HG03139 (cell line): ENCODE data around the gene PRKAG2.

Experiments used
- ATAC-seq: cut with Tn5 transposase; IDR thresholded peaks from one replicate; pipeline ENCODE4 v1.9.1; 2021; ENCODE audit not compliant: unreplicated experiment

PRKAG2 gene

DNA sequence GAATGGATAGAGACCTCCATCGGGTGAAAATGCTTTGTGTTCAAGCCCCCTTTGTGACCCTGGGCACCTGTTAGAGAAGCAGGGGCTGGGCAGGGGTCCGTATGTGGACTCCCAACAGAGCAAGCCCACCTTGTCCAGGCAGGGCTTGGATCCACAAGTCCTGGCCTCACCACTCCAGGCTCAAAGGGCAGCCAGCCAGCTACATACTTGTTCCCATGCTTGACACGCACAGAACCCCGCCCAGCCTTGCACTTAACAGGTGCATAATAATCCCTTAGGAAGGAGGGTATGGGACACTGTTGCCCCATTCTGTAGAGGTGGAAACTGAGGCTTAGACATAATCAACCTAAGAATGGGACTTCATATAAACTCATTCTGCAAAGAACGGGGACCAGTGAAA lies 160.6 kb downstream of the PRKAG2 start:
- ATAC-seq, result no peak

DNA sequence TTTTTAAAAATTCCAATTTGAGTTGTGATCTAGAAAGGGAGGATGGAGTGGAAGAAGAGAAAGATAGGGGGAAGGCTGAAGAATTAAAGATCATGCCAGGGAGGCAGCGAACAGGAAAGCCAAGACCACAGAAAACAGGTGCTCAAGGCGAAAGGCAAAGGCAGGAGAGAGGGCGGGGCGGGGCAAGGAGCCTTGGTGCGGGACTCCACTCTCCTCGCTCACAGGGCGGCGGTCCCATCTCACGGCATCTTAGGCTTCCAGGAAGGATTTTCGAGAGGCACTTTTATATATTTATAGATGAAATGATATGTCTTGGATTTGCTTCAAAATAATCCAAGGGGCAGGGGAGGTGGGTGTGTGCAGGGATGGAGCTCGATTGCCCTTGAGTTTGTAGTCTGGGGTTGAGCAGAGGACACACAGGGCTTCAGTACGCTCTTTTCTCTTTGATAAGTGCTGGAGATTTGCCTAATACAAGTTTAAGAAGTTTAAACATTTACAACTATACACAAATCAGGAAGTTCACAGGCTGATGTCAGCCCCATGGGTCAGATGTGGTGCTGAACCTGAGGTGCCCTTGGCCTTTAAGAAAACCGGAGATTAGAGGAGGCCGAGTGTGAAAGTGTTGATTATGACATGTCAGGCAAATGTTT lies 161.1 kb downstream of the PRKAG2 start:
- ATAC-seq, result no peak

DNA sequence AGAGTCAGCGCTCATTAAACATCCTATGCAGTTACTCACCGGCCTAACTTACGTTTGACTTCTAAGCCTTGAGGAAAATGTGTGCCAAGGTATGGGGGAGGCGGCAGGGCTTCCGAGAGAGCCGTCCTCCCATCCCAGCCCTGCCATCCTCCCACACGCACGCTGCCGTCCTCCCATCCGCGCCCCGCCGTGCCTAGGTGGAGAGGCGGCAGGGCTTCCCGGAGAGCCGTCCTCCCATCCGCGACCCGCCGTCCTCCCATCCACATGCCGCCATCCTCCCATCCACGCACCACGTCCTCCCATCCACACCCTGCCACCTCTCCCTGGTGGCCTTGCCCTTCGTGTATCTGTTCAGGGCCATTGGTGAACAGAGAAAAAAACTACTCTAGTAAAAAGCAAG lies 162.7 kb downstream of the PRKAG2 start:
- ATAC-seq, result no peak

DNA sequence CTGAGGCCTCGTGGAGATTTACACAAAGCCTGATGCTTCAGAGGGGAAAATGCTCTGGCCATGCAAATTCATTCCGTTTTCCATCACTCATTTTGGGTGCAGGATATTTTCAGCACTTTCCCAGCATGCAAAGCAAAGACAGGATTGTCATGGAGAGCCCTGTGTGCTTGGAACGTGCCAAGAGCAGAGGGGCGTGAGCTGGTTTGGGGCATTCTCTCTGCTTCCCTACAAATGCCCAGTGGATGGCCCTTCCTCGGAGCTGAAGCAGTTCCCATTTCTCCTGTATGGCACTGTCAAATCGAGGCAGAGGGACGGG lies 164.1 kb downstream of the PRKAG2 start:
- no peak for ATAC-seq

DNA sequence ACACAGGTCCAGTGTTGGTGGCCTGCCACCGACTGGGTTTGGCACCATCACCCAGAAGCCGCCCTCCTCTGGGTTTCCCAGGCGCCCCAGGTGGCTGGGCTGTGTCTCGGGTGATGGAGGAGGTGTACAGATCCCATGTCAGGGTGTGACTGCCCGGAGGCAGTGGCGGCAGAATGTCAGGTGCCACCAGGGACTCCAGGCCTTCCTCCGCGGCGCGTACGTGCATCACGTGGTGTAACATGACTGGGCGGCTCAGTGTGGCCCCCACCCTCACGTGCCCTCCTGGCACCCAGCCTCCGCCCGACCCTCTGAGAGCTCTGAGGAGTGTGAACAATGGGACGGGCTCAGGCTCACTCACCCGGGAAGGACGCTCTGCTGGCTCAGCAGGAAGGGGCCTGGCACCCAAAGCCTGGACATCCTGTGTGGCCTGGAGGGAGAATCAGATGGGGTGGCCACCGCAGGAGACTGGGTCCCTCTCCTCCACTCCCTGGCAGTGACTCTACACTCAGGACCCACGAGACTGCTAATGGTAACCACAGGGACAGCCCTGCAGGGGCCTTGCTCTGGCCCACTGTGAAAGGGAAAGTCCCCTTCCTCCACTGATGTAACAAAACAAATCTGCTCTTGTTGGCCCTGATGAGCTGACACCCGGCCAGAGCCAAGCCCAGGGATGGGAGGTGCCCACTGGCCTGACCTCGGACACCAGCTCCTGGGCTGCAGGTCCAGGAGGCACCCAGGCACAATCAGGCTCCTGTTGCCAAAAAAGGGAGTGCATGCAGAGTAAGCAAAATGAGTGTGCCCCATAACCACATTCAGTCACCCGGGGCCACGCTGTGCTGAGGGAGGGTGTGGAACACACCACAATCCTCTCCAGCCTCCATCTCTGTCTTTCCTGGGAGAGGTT lies 164.8 kb downstream of the PRKAG2 start:
- ATAC-seq, result no peak

DNA sequence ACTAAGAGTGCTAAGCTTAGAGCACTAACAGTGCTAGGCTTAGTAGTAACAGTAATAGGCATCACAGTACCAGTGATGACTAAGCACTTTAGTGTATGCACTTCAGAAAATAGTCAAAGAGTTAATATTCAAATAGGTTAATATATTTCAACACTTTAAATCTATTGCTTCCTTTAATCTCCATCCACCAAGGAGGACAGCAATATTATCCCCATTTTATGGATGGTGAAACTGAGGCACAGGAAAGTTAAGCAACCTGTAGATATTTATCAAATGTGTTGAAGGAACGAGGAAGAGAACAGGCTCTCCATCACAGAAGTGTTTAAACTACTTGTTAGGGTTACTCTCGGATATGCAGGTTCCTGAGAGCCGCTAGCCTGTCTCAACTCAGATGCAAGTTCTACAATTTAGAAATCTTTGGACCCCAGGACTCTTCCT lies 165.5 kb downstream of the PRKAG2 start:
- no peak for ATAC-seq

DNA sequence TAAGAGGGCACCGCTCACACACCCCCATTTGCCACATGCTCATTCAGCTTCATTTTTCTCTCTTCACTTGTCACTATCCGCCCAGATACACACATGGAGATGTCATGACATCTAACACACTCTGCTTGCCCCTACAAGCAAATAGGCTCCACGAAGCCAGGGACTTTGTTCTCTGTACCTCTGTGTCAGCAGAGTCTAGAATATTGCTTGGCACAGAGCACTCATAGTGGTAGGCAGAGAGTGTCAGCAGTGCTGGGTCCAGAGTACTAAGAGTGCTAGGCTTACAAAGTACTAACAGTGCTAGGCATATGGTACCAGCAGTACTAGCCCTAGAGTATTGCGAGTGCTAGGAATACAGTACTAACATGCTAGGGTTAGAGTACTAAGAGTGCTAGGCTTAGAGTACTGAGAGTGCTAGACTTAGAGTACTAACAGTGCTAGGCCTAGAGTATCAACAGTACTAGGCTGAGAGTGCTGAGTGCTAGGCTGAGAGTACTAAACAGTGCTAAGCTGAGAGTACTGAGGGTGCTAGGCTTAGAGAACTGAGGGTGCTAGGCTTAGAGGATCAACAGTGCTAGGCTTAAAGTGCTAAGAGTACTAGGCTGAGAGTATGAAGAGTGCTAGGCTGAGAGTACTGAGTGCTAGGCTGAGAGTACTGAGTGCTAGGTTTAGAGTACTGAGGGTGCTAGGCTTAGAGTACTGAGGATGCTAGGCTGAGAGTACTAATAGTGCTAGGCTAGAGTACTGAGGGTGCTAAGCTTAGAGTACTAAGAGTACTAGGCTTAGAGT lies 166.1 kb downstream of the PRKAG2 start:
- no peak for ATAC-seq

DNA sequence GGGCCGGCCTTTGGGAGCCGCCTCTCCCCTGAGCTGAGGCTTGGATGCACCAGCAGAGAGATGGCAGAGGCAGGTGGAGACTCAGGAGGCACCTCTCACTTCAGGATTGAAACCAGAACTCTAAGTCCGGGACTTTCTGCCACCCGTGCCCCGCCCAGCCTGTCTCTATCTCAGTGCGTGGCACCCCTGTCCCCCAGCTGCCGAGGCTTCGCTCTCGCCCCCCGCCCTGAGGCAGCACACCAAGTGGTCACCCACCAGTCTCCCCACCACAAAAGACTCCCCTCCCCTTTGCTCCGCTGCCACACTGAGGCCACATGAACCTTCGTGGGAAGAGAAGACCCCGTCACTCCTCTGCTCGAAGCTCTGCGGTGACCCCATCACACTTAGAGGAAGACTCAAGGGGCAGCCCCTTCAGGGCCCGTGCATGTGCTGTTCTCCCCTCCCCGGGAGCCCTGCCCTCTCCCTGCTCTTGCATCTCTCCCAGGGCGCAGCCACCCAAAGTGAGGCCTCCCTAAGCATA lies 166.7 kb downstream of the PRKAG2 start:
- ATAC-seq, result no peak

DNA sequence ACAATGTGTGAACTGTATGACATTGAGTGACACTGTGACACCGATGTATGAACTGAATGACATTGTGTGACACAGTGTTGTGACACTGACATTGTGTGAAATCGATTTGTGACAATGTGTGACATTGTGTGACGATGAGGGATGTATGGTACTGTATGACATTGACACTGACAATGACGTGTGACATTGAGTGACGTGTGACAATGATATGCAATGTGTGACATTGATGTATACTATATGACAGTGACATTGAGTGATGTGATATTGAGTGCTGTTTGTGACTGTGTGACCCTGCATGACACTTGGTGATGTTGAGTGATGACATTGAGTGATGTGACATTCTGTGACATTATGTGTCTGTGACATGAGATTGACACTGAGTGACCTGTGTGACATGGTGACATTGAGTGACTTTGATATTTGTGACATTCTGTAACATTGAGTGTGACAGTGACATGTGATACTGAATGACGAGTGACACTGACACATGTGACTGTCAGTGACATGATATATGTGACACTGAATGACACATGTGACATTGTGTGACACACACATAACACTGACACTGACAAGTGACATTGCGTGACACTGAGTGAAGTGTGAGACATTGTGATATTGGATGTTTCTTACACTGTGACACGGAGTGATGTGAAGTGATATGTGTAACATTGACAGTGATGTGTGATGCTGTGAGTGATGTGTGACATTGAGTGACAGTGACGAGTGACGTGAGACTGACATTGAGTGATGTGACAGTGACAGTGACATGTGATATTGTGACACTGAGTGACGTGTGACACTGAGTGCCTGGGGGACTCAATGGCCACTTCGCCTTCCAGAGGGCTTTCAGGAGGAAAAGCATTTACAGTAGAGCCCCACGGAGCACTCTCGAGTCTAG lies 167.5 kb downstream of the PRKAG2 start:
- ATAC-seq, result no peak

DNA sequence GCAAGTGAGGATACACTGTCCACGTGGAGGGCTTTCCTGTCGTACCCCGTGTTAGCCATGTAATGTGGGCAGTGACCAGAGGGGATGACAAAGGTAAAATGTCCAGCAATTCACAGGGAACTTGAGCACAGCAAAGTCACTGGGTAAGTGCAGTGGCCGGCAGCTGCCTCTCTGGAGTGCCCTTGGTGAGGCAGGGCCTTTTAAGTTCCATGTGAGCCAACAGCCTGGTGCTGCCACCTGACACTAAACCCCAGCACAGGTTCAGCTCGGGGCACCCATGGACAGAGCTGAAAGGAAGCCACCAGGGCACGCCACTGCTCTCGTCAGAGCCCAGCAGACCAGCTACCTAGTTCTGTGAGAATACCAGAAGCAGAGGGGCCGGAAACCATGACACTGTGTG lies 168.3 kb downstream of the PRKAG2 start:
- ATAC-seq, result no peak

DNA sequence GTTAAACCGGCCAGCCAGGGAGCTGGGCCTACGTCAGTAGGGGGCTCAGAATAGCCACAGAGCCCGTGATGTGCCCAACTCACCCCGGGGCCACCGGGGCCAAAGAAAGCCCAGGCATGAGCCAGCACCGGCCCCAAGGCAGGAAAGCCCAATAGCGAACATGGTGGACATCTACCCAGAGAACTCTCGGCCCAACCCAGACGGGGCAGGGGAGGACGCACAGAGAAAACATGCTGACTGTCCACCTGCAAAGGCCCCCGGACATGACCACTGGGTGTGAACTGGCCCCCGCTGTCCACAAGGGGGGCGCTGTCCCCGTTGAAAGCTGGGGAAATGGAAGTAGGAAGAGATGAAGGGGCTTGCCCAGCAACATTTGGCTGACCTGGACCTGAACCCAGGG lies 169.2 kb downstream of the PRKAG2 start:
- no peak for ATAC-seq

DNA sequence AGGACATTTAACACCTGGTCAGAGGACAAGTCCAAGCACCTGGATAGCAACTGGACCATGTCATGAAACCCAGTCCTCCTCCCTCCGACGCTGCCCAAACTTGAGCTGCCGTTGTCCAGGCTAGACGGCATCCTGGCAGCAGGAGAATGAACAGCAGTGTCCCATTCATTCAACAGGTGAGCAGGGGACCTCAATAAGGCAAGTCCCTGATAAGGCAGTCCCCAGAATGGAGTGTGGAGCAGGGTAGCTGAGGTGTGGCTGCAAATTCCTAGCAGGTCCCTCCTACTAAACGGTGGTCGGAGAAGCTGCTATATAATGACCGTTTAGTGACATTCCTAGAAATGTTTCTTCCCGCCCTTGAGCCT lies 169.8 kb downstream of the PRKAG2 start:
- no peak for ATAC-seq

DNA sequence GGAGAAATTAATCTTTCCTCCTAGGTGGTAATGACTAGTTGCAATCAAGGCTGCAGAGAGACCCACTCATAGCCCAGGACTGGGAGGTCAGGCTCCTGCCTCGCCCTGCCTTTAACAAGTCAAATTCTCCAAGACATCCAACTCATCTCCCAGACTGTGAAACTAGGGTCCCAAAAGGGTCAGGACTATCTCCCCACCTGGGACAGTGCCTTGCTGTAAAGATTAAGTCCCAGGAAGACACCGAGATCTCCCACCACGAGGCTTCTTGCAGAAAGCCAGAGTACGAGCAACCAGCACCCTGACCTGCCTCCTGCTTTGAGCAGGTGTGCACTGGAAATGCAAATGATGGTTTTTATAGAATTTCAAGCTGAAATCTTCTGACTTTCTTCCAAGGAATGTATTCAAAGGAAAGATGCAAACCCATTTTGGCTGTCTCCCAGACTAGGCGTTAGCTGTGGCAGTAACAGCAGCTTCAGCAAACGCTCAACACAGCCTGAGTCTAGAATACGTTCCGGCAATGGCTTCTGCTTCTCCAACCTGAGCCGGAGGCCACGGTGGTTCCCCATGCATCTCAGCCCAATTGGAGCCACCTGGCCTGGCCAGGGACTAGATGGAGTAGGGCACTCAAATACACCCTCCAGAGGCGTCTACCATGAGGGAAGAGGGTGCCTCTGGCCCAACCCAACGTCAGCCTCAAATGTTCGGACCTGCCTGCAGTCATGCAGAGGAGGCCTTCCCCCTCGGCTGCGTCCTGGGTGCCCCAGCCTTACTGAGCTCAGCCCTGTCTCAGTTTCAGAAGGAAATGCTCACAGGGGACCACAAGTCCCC lies 170.4 kb downstream of the PRKAG2 start:
- no peak for ATAC-seq

DNA sequence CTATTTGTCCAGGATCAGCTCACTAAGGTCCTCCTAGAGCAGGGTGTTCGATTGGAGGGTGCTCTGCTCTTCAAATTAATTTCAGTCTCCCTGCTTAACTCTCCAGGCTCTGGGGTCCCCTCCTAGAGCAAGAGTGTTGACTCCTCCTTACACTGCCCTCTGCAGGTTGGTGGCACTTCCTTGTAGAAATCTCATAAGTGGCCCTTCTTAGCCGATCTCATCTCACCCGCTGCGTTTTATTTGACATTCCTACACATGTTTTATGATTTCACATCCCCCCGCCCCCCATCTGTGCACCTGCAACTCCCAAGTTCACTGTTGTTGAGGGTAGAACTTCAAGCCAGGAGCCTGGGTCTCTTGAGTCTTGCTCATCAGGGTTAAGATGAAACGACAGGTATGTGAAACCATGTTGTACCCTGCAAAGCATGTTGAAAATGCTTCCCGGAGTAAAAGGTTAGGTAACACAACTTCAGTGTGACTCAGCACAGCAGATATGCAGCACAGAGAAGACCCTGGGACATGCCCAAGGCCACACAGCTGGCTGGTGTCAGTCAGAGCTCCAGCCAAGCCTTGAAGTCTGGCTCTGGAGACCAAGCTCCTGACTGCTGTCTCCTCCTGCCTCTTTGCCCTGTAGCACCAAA lies 171.2 kb downstream of the PRKAG2 start:
- ATAC-seq, result no peak

DNA sequence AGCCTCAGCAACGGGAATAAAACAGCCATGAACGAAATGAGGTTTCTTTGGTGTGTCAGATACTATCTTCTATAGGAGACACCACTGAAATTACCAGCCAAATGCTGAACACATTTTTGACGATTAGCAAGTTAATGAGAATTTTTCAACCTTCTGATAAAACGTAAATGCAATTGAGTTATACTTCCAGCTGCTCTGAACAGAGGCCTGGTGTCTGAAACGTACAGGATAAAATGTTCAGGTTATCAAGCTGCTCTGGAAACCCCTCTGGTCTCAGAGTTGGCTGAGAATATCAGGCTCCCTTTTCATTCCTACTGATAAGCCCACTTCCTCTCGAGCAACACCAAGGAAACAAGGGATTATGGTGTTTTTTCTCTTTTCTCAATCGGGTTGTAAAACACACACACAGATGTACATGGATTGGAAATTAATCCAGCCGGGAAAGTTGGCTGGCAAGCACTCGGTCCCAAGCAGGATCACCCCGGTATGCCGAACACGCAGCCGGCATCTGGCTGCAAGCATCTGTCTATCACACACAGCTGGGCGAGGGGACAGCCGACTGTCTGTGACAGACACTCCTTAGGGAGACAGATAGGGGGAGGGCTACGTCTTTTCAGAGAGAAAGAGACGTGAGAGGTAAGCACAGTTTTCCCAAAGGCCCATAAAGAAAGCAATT lies 171.8 kb downstream of the PRKAG2 start:
- ATAC-seq, result no peak

DNA sequence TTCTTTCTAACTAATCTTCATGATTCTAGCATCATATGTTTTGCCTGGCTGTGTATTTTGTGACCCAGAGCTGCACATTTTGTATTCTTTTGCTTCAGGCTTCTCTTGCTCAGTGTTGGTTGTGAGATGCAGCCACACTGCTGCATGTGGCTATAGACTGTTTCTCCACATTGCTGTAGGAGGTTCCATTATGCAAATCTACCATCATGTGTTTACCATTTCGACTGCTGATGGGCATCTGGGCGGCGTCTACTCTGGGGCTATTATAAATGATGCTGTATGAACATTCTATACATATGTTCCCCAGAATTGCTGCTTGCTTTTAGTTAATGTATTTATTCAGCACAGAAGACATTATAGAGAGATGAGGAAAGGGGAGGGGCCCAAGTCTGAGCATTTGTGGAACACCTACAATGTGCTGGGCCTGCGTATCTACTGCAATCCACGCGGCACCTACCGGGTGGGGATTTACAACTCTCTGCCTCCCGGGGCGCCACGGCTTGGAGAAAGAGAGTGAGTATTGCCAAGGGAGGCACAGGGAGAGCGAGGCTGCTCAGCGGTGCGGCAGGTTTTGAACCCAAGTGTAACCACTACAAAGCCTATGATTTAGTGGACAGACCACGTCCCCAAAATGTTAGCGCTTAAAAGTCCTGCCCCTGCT lies 172.5 kb downstream of the PRKAG2 start:
- ATAC-seq, result no peak

DNA sequence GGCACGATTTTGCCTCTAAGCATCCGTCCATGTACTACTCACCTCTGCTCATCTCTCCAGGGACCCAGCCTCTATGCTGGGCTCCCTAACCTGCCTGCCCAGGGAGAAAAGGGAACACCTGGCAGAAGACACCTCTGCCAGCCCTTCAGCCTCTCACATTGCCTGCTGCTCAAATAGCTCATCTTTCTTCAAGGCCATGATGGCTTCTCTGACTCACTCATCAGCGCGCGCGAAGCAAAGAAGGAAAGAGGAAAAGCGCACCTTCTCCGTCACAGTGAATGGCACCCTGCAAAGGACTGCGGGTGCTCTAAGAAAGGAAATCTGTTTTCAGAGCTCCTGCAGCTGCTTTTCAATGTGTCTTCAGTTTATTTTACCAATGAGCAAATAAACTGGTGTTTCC lies 174.0 kb downstream of the PRKAG2 start:
- ATAC-seq, result no peak

DNA sequence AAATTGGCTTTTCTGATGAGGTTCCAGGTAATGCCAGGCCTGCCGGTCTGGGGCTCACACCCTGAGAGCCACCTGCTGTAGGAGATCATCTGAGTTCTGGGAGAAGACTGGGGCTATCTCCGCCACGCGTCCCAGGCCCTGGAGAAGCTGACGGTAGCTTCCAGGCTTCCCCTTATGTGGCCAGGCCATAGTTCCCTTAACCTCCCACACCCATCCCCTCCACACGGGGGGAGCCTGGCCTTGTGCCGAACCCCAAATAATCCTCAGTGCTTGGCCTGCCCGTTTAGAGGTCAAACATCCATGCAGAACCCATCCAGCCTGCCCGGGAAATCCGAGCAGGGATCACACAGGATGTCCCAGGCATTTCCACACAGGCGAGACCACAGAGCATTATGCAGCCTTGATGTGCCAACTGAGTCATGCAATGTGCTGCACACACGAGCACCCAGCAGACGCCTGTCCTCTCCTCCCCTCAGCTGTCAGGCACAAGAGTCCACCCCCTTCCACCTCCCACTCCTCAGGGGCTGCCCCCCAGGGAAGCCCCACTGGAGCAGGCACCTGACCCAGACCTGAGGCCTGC lies 176.2 kb downstream of the PRKAG2 start:
- ATAC-seq, result no peak
